Upper lobe of right lung (tissue), 1 donor: ENCODE results near the gene RIPK3. TPM values are rescaled to one million over a fixed set of nuclear protein-coding genes. Genes with fewer than 3 reads are reported as not detected.

Experiments
- ATAC-seq: fragments of 200-7000 bp; cut with Tn5 transposase; one replicate; pipeline ENCODE4 v1.9.1; 2020; ENCODE audit warnings: mild to moderate bottlenecking, moderate library complexity
- DNase-seq: peaks from one replicate; pipeline ENCODE4 v3.0.0-alpha.2; 2020
- H3K27ac ChIP-seq: fragments of 200-600 bp; one replicate; pipeline ENCODE4 v1.8.0; 2022
- H3K27me3 ChIP-seq: fragments of 200-600 bp; one replicate; pipeline ENCODE4 v1.8.0; 2022; ENCODE audit warnings: mild to moderate bottlenecking
- H3K36me3 ChIP-seq: fragments of 200-600 bp; one replicate; pipeline ENCODE4 v1.8.0; 2022
- H3K4me1 ChIP-seq: fragments of 200-600 bp; one replicate; pipeline ENCODE4 v1.8.0; 2022
- H3K4me3 ChIP-seq: fragments of 200-600 bp; one replicate; pipeline ENCODE4 v1.8.0; 2022; ENCODE audit warnings: mild to moderate bottlenecking
- H3K9me3 ChIP-seq: fragments of 200-600 bp; one replicate; pipeline ENCODE4 v1.8.0; 2022
- intact Hi-C: fragments of 100-400 bp; cut with DNase I; formaldehyde crosslinking; loops from one replicate; pipeline ENCODE4 v1.11.0; 2022
- total RNA-seq: library from RNA; stranded (reverse); fragmentation: NEBNext Ultra II Directional; extraction: Animal tissue kit (Norgen Biotek cat#: 25700); gene quantifications from one replicate; pipeline ENCODE4 v1.2.1, GENCODE V29; 2021
- TF ChIP-seq, protein P1 (sequence below): fragments of 200-600 bp; IDR thresholded peaks from one replicate; pipeline ENCODE4 v1.8.0; 2022; ENCODE audit warnings: antibody characterized with exemption
- donor health status: DM: no; HTN: yes; CAD: no; lungs with severe emphysema.

Gene RIPK3
- total RNA-seq, 1 donor from 2014 or later: 23.4 TPM

DNA sequence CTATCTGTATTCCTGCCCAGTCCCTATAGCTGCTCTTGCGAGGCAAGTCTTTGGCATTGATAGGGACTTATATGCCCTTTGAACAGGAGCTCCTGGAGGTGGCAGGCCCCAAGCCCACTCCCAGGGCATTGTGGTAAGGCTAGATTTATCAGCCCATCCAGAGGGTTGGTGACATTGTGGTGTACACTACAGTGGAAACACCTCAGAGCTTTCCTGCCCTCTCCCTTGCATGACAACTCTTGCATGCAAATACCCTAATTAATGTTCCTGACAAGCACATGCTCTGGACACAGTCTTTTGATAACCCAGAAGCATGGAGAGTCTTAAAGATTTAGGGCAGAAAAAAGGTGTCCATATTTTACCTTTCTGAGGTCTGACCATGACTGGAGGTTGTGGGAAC lies 815 bp upstream of the RIPK3 start:
- TF ChIP-seq, protein P1, sequence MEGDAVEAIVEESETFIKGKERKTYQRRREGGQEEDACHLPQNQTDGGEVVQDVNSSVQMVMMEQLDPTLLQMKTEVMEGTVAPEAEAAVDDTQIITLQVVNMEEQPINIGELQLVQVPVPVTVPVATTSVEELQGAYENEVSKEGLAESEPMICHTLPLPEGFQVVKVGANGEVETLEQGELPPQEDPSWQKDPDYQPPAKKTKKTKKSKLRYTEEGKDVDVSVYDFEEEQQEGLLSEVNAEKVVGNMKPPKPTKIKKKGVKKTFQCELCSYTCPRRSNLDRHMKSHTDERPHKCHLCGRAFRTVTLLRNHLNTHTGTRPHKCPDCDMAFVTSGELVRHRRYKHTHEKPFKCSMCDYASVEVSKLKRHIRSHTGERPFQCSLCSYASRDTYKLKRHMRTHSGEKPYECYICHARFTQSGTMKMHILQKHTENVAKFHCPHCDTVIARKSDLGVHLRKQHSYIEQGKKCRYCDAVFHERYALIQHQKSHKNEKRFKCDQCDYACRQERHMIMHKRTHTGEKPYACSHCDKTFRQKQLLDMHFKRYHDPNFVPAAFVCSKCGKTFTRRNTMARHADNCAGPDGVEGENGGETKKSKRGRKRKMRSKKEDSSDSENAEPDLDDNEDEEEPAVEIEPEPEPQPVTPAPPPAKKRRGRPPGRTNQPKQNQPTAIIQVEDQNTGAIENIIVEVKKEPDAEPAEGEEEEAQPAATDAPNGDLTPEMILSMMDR: no peak
- Histone ChIP-seq H3K36me3 (no peaks in the 10 kb centered on the region), H3K9me3 (no peaks in the 10 kb centered on the region), H3K27me3 (peaks cover 2% of the 10 kb centered on the region), H3K4me1 (peaks cover 19% of the 10 kb centered on the region), H3K27ac (no peak overlapping the region), H3K4me3 (no peak overlapping the region)
- DNase-seq: no peak
- ATAC-seq: no peak
- intact Hi-C loops: no loop called here

- DNase-seq: no peak
- Histone ChIP-seq H3K27ac (no peak overlapping the region), H3K27me3 (peaks cover 10% of the 10 kb centered on the region), H3K36me3 (no peaks in the 10 kb centered on the region), H3K9me3 (no peaks in the 10 kb centered on the region), H3K4me1 (peaks cover 34% of the 10 kb centered on the region), H3K4me3 (peak overlapping the region; percentile 67)
- ATAC-seq: no peak
- TF ChIP-seq, protein P1: no peak
- intact Hi-C loops: no loop called here
These were observed 948 bp downstream of the RIPK3 start for GRCh38 chr14:24338843-24339242.

- H3K4me1 ChIP-seq: peaks cover 43% of the 10 kb centered on the region
- peaks cover 10% of the 10 kb centered on the region for H3K27me3 ChIP-seq
- TF ChIP-seq, protein P1: no peak
- H3K4me3 ChIP-seq: no peak overlapping the region
- intact Hi-C loops: no loop called here
- no peak for DNase-seq
- no peak overlapping the region for H3K27ac ChIP-seq
- no peak for ATAC-seq
- no peaks in the 10 kb centered on the region for H3K36me3 ChIP-seq
- no peaks in the 10 kb centered on the region for H3K9me3 ChIP-seq
These were observed 2.0 kb downstream of the RIPK3 start for GRCh38 chr14:24337824-24338175.

GRCh38 chr14:24337144-24337823 lies 2.5 kb downstream of the RIPK3 start:
- no peak overlapping the region for H3K27ac ChIP-seq
- ATAC-seq (no peak), DNase-seq (no peak)
- peaks cover 10% of the 10 kb centered on the region for H3K27me3 ChIP-seq
- H3K9me3 ChIP-seq: no peaks in the 10 kb centered on the region
- intact Hi-C loops: no loop called here
- no peaks in the 10 kb centered on the region for H3K36me3 ChIP-seq
- H3K4me1 ChIP-seq: peaks cover 48% of the 10 kb centered on the region
- TF ChIP-seq, protein P1: no peak
- H3K4me3 ChIP-seq: no peak overlapping the region

GRCh38 chr14:24335461-24336171 lies 4.2 kb downstream of the RIPK3 start:
- peak overlapping the region; percentile 44 for H3K27ac ChIP-seq
- intact Hi-C loops: no loop called here
- peak; percentile 31 for DNase-seq
- no peak for ATAC-seq
- no peaks in the 10 kb centered on the region for H3K36me3 ChIP-seq
- no peaks in the 10 kb centered on the region for H3K9me3 ChIP-seq
- peak overlapping the region; percentile 51 for H3K4me3 ChIP-seq
- H3K27me3 ChIP-seq: peaks cover 10% of the 10 kb centered on the region
- TF ChIP-seq, protein P1: no peak
- H3K4me1 ChIP-seq: peaks cover 57% of the 10 kb centered on the region
